Adipocyte (in vitro differentiated cells): Measurements from ENCODE around the gene HOXA4.
A peak's percentile ranks its signal among the peaks of the same experiment; 100 is the strongest.

Source experiments
- DNase-seq: peaks from one replicate; pipeline ENCODE4 v3.0.0-alpha.2; 2015; ENCODE audit warnings: low read depth
- H3K27me3 ChIP-seq: replicated peaks from 2 replicates; pipeline ENCODE4 v1.7.0; 2013; ENCODE audit warnings: mild to moderate bottlenecking, low read length, moderate library complexity; ENCODE audit not compliant: control insufficient read depth, insufficient read depth
- H3K36me3 ChIP-seq: 2 replicates; pipeline ENCODE4 v1.7.0; 2013; ENCODE audit warnings: low read length, mild to moderate bottlenecking, moderate library complexity; ENCODE audit not compliant: control insufficient read depth, insufficient read depth, severe bottlenecking
- H3K4me1 ChIP-seq: 2 replicates; pipeline ENCODE4 v1.7.0; 2013; ENCODE audit warnings: mild to moderate bottlenecking, low read length, moderate library complexity; ENCODE audit not compliant: control insufficient read depth, insufficient read depth
- H3K4me3 ChIP-seq: 2 replicates; pipeline ENCODE4 v1.7.0; 2013; ENCODE audit warnings: mild to moderate bottlenecking, low read length, moderate library complexity
- H3K9ac ChIP-seq: 2 replicates; pipeline ENCODE4 v1.7.0; 2013; ENCODE audit warnings: mild to moderate bottlenecking, low read length, moderate library complexity
- H3K9me3 ChIP-seq: 2 replicates; pipeline ENCODE4 v1.7.0; 2013; ENCODE audit warnings: mild to moderate bottlenecking, low read length, moderate library complexity; ENCODE audit not compliant: control insufficient read depth

Gene HOXA4

DNA sequence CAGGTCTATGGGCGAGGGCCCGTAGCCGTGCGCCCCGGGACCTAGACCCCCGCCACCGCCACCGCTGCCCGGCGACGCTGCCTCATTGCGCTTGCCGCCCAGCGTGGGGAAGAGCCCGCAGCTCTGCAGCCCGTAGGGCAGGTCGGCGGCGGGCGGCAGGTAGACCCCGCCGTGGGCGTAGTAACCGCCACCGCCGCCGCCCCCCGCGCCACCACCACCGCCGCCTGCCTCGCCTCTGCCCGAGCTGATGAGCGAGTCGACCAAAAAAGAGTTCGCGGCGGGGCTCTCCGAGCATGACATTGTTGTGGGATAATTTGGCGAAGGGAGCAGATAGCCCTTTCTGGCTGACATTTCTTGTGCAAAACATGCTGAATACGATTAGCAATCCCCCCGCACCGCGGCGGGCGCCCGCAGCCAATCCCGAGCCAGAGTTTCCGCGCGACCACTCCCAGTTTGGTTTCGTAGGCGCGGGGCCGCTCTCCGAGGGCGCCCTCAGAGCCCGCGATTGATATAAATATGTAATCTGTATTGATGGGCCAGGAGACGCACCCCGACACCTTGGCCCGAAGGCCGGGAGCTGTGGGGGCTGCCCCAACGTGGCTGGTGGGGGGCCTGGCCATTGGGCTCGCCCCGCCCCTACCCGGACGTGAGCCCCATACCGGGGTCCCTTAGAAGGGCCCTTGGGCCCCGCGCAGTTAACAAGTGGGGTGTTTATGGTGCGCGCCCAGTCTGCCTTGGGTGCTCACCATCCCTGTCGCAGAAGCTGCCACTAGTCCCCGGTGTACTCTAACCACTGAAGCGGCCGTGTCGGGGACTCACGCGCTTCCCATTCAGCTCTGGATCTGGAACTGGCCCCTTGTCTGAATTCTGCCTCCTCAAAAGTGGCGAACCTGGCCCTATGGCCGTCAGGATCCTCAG, 43.7 kb upstream of the HOXA4 start, which contains the start of gene HOXA10:
Gene HOXA10, minus strand, starts transcription at position 365 of the 918 bp plus-strand sequence. Its CDS starts 14 bp downstream, at position 351.
- Histone ChIP-seq H3K27me3 (no peaks in the 10 kb centered on the region), H3K36me3 (no peaks in the 10 kb centered on the region), H3K4me1 (peaks cover 50% of the 10 kb centered on the region), H3K4me3 (peak within 1 kb of the TSS; percentile 94), H3K9ac (peak within 1 kb of the TSS; percentile 93), H3K9me3 (no peaks in the 10 kb centered on the region)
- no peak for DNase-seq

DNA sequence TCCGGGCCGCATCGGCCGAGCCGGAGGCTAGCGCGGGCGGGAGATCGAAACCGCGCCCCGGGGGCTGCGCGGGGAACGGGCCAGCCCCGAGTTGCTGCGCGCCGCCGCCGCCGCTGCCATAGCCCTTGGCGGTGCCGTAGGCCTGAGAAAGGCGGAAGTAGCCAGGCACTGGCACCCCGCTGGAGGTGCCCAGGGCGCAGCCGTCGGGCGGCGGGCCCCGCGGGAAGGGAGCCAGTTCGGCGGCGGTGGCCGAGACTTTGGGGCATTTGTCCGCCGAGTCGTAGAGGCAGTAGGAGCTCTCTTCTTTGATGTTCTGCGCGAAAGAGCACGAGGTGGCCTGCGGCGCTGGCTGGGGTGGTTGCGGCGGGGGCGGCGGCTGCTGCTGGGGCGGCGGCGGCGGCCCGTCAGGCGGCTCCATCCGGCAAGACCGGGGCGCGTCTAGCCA, 43.0 kb upstream of the HOXA4 start:
- no peaks in the 10 kb centered on the region for H3K36me3 ChIP-seq
- no peaks in the 10 kb centered on the region for H3K9me3 ChIP-seq
- H3K4me3 ChIP-seq, result peak overlapping the region; percentile 94
- no peaks in the 10 kb centered on the region for H3K27me3 ChIP-seq
- peak overlapping the region; percentile 93 for H3K9ac ChIP-seq
- no peak for DNase-seq
- peaks cover 50% of the 10 kb centered on the region for H3K4me1 ChIP-seq

DNA sequence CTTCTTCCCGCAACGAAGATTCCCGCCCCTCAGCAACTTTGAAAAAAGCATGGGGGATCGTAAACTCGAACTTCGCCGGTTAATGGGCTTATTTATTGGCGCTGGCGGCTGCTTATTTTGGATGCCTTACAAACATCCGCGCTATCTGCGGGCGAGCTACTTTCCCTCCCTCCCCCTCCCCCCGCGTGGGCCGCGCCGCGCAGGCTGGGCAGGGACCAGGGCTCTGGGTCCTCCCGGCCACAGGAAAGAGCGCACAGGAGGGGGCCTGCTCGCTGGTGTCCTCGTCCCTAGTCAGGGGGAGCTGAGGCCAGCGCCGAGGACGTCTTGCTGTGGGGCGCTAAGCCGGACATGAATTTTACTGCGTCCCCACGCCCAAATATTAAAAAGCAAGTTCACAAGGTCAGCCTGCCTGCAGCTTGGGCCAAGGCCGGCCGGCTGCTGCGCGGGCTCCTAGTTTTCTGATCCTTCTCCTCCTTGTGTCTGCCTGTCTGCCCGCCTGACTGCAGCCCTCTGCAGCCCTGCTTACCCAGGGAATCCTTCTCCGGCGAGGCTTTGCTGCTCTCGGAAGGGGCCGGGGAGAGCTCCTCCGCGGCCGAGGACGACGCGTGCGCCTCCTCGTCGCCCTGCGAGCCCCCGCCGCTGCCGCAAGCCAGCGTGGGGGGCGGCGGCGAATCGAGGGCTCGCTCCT, 42.4 kb upstream of the HOXA4 start:
- no peaks in the 10 kb centered on the region for H3K9me3 ChIP-seq
- peak overlapping the region; percentile 94 for H3K4me3 ChIP-seq
- H3K4me1 ChIP-seq, result peaks cover 51% of the 10 kb centered on the region
- H3K9ac ChIP-seq, result peak overlapping the region; percentile 93
- no peaks in the 10 kb centered on the region for H3K27me3 ChIP-seq
- H3K36me3 ChIP-seq, result no peaks in the 10 kb centered on the region
- DNase-seq, result no peak

DNA sequence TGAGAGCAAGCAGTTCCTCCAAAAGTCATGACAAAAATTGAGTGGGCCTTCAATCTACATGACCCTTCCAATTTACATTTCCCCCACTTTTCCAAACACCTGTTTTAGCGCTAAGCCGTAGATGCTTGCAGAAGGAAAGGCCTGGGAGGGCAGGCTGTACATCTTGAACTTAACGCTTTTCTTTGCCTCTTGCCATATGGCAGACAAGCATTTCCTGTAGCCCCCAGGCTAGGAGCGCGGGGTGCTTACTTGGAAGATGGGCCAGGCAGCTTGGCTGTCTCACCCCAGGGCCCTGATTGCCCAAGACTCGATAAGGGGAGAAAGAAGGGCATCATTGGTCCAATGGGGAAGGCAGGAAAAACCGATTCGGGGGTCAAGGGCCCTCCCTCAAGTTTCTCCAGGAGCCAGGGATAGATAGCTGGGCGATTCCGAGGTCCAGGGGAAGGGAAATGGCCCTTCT, 41.8 kb upstream of the HOXA4 start:
- no peak for DNase-seq
- H3K36me3 ChIP-seq, result no peaks in the 10 kb centered on the region
- H3K9ac ChIP-seq, result peak overlapping the region; percentile 93
- peak overlapping the region; percentile 94 for H3K4me3 ChIP-seq
- H3K27me3 ChIP-seq, result no peaks in the 10 kb centered on the region
- no peaks in the 10 kb centered on the region for H3K9me3 ChIP-seq
- H3K4me1 ChIP-seq, result peaks cover 51% of the 10 kb centered on the region

DNA sequence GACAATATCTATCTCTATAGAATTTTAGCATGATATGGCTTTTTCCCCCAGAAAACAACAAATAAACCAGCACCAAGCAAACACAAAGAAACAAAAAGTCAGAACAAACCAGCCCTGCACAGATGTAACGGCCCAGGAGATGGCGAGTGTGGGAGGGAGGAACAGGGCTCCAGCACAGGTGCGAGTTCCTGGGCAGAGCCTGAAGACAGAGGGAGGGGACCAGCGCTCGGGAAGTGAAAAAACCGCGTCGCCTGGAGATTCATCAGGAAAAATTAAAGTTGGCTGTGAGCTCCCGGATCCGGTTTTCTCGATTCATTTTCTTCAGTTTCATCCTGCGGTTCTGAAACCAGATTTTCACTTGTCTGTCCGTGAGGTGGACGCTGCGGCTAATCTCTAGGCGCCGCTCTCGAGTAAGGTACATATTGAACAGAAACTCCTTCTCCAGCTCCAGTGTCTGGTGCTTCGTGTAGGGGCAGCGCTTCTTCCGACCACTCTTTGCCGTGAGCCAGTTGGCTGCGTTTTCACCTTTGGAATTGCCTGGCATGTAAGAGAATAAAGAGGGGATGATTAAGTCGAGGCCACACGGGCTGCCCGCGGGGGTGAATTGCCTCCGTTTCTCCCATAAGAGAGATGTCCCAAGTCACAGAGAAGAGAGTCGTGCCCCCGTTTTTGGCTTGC, 41.2 kb upstream of the HOXA4 start:
- Histone ChIP-seq H3K9me3 (no peaks in the 10 kb centered on the region), H3K4me1 (peaks cover 49% of the 10 kb centered on the region), H3K9ac (peak overlapping the region; percentile 93), H3K27me3 (no peaks in the 10 kb centered on the region), H3K4me3 (peak overlapping the region; percentile 94), H3K36me3 (no peaks in the 10 kb centered on the region)
- no peak for DNase-seq

DNA sequence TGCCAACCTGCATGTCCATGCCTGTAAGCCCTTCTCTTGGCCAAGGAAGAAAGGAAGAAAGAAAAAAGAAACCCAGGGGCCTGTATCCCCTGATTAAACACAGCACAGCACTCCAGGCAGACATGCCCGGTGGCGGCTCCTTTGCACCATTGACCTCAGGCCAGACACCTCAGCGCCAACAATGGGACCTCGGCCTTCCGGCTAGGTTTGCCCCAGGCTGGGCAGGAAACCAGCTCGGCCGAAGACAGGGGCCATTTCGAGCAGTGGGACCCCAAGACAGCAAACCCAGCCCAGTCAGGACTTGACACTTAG, 40.7 kb upstream of the HOXA4 start:
- no peak for DNase-seq
- no peaks in the 10 kb centered on the region for H3K36me3 ChIP-seq
- H3K9ac ChIP-seq, result peak overlapping the region; percentile 93
- H3K27me3 ChIP-seq, result no peaks in the 10 kb centered on the region
- peaks cover 49% of the 10 kb centered on the region for H3K4me1 ChIP-seq
- H3K4me3 ChIP-seq, result peak overlapping the region; percentile 94
- no peaks in the 10 kb centered on the region for H3K9me3 ChIP-seq

DNA sequence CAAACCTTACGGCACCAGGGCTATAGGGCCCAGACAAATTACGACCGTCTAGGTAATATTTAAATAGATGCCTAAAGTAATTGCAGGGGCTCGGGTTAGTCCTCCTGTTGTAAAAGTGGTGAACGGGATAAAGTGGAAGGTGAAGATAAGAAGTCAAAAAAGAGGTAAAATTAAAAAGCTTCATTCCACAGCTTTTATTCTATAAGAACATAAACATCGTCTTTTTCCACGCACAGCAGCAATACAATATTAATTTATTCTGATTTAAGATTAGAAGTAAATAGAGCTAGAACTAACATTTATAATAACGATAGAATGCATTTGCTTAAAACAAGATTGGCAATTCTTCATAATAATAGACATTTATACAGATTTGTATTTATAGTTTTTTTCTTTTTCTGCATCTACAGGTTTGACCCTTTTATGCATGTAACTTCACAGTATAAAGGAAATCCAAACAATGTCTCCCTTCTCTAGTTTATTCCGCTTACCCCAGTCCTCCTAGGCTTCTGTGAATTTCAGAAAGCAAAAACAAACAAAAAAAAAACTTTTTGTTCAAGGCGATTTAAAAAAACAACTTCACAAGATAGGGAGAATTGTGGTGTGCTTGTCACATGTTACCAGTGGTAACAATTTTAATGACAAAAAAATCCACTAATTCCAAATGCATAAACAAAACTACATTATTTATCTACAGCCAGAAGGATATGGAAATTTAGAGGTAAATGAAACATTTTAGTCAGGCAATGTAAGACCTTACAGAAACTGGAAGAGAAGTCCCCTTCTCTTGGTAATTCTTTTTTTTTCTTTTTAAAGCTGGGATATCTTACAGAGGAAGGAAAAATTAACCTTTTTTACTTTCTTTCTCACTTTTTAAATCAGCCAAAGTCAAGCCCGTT, 40.1 kb upstream of the HOXA4 start:
- peak overlapping the region; percentile 94 for H3K4me3 ChIP-seq
- H3K4me1 ChIP-seq, result peaks cover 49% of the 10 kb centered on the region
- no peaks in the 10 kb centered on the region for H3K9me3 ChIP-seq
- H3K9ac ChIP-seq, result peak overlapping the region; percentile 93
- no peaks in the 10 kb centered on the region for H3K27me3 ChIP-seq
- no peak for DNase-seq
- H3K36me3 ChIP-seq, result no peaks in the 10 kb centered on the region

DNA sequence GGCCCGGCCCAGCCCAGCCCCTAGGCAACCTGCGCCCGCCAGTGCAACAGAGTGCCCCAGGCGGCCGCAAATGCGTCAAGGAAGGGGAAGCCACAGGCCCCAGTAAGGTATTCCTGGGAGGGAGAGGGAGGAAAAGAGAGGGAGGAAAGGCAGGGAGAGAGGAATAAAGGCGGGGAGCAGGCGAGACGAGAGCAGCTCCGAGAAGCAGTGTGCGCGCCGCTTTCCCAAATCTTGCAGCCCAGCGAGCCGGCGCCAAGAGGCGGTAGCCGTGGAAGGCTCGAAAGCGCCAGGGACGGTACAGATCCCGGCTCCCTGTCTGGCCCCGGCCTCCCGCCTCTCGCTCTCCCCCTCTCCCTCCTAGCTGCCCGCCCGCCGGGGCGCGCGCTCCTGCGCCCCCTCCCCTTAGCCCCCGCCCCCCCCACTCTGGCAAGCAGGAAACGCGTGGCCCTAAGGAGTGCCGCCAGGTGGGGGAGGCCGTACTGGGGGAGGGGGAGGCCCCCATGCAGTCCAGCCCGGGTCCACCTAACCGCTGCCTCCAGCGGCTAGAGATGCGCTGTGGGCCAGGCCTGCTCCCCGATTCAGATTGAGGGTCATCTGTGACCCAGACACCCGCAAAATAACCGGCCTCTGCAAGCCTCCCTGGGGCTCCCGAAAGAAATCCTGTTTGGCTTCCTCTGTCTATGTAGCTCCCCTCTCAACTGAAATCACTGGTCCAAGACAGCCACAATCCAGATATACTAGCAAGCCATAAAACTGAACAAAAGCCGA, 39.3 kb upstream of the HOXA4 start:
- no peak for DNase-seq
- Histone ChIP-seq H3K36me3 (no peaks in the 10 kb centered on the region), H3K9ac (peak overlapping the region; percentile 93), H3K4me1 (peaks cover 42% of the 10 kb centered on the region), H3K27me3 (no peaks in the 10 kb centered on the region), H3K9me3 (no peaks in the 10 kb centered on the region), H3K4me3 (peak overlapping the region; percentile 94)

DNA sequence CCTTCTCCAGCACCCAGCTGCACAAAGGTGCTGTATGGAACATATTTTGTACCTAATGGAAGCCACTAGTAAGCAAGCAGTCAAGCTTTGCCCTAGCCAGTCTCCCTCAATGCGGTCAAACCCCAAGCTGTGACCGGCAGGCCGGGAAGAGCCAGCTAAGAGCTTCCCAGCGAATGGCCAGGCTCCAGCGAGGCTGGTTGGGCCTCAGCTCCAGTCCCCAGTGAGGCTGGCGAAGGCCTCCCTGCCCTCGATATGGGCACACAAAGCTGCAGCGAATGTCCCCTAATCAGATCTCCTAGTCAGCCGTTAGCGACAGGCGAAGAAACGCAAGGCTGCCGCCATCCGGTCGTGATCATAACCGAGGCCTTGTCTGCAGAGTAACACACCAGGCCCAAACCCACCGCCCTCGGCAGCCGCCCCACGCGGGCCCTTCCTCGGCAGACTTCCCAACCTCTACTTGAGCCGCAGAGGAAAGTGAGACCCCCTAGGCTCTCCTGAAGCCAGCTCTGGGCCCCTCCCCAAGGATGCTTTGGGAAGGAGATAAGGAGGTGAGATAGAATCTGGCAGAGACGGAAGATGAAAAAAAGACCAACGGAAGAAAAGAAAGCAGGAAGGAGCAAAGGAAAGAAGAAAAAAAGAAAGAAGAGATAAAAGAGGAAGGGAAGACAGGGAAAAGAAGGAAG, 37.8 kb upstream of the HOXA4 start:
- H3K9ac ChIP-seq, result peak overlapping the region; percentile 93
- H3K4me1 ChIP-seq, result peaks cover 39% of the 10 kb centered on the region
- H3K9me3 ChIP-seq, result no peaks in the 10 kb centered on the region
- DNase-seq, result no peak
- H3K4me3 ChIP-seq, result peak overlapping the region; percentile 94
- H3K27me3 ChIP-seq, result no peaks in the 10 kb centered on the region
- no peaks in the 10 kb centered on the region for H3K36me3 ChIP-seq
